K562 (cell line): ENCODE results near the gene ITGAE. TPM values are rescaled to one million over a fixed set of nuclear protein-coding genes. Genes with fewer than 3 reads are reported as not detected.

Experiments
- ATAC-seq: fragments of 200-7000 bp; cut with Tn5 transposase; 3 replicates; pipeline ENCODE4 v1.9.1; 2020; ENCODE audit warnings: moderate library complexity
- BruUV-seq: library from RNA; stranded (reverse); fragments of 400-500 nt; replicated peaks from 2 replicates; lab custom pipeline; 2021; lab: Mats Ljungman, UMichigan
- CTCF ChIA-PET: fragments of 300-600 bp; formaldehyde crosslinking; extraction: SDS; loops from one replicate; lab custom pipeline; 2021; ENCODE audit warnings: low intra/inter-chr PET ratio; lab: Yijun Ruan, JAX
- POLR2A ChIA-PET: fragments of 300-600, 350-650 bp; sonication (Branson Sonifier 250); formaldehyde crosslinking; extraction: SDS; loops from one replicate; lab custom pipeline; 2021; ENCODE audit warnings: antibody characterized with exemption, inconsistent platforms; lab: Yijun Ruan, JAX
- DNase-seq, 4 experiments: peaks; one replicate each; pipeline versions ENCODE4 v3.0.0 to v3.0.0-alpha.2; 2011 to 2018; ENCODE audit warnings: low spot score in 3 of 4, mixed read lengths in 3 of 4; ENCODE audit errors: extremely low read depth in 1 of 4
- FAIRE-seq: peaks from 2 replicates; lab custom pipeline; 2011; peaks lifted over from hg19 to GRCh38; lab: Jason Lieb, UNC
- H2AFZ ChIP-seq: 2 replicates; pipeline ENCODE4 v1.6.0; 2011; ENCODE audit warnings: low read depth, low read length, control low read depth, inconsistent platforms
- H3K27ac ChIP-seq: fragments of 200-600 bp; 3 replicates; pipeline ENCODE4 v1.8.0; 2011; ENCODE audit warnings: low read depth, mild to moderate bottlenecking, control low read depth, inconsistent platforms, low read length, moderate library complexity, mixed read lengths; ENCODE audit errors: extremely low read depth
- H3K27me3 ChIP-seq, 2 experiments: fragments of 300-600 bp in 1 of 2; 2 replicates in 1 of 2; 3 replicates in 1 of 2; pipeline versions ENCODE4 v1.6.0 to v1.8.0; 2011; ENCODE audit warnings: inconsistent platforms in 2 of 2, low read length in 2 of 2, mild to moderate bottlenecking in 1 of 2, mixed read lengths in 1 of 2, moderate library complexity in 1 of 2; ENCODE audit not compliant: control insufficient read depth in 2 of 2, insufficient read depth in 2 of 2
- H3K36me3 ChIP-seq: fragments of 300-600 bp; 3 replicates; pipeline ENCODE4 v1.8.0; 2011; ENCODE audit warnings: mild to moderate bottlenecking, low read length, inconsistent platforms; ENCODE audit not compliant: control insufficient read depth, insufficient read depth
- H3K4me1 ChIP-seq, 2 experiments: fragments of 200-600 bp in 1 of 2; replicated peaks in 1 of 2; 2 replicates in 1 of 2; 3 replicates in 1 of 2; pipeline versions ENCODE4 v1.5.1 to v1.8.0; 2011; ENCODE audit warnings: inconsistent platforms in 2 of 2, low read length in 2 of 2, mild to moderate bottlenecking in 1 of 2, mixed read lengths in 1 of 2, moderate library complexity in 1 of 2; ENCODE audit not compliant: control insufficient read depth in 2 of 2, insufficient read depth in 2 of 2
- H3K4me2 ChIP-seq: 2 replicates; pipeline ENCODE4 v1.6.1; 2011; ENCODE audit warnings: low read length, control low read depth, inconsistent platforms, mixed read lengths; ENCODE audit not compliant: insufficient read depth
- H3K4me3 ChIP-seq: fragments of 200-600 bp; sonication (generic), shearing (Covaris generic); 2 replicates; pipeline ENCODE4 v1.5.1; 2016; ENCODE audit warnings: control low read depth, inconsistent platforms
- H3K79me2 ChIP-seq: fragments of 200-600 bp; 3 replicates; pipeline ENCODE4 v1.8.0; 2011; ENCODE audit warnings: low read length, inconsistent platforms; ENCODE audit not compliant: control insufficient read depth, insufficient read depth
- H3K9ac ChIP-seq, 2 experiments: 2 replicates each; pipeline versions ENCODE4 v1.6.0 to v1.6.1; 2011; ENCODE audit warnings: low read depth in 2 of 2, low read length in 2 of 2, control low read depth in 1 of 2, inconsistent platforms in 1 of 2, mild to moderate bottlenecking in 1 of 2, mixed read lengths in 1 of 2; ENCODE audit not compliant: insufficient read depth in 1 of 2
- H3K9me1 ChIP-seq: one replicate; pipeline ENCODE4 v1.6.0; 2011; ENCODE audit warnings: inconsistent platforms, mild to moderate bottlenecking, low read length, moderate library complexity; ENCODE audit not compliant: control insufficient read depth, insufficient read depth
- H3K9me3 ChIP-seq: replicated peaks from 2 replicates; pipeline ENCODE4 v1.5.1; 2011; ENCODE audit warnings: low read depth, low read length, inconsistent platforms; ENCODE audit not compliant: control insufficient read depth, insufficient read depth
- H4K20me1 ChIP-seq: replicated peaks from 2 replicates; pipeline ENCODE4 v1.6.1; 2011; ENCODE audit warnings: low read length, inconsistent platforms, mixed read lengths; ENCODE audit not compliant: control insufficient read depth, insufficient read depth
- CAMTA2 ChIP-seq: fragments of 250-450 bp; sonication (Bioruptor Pico); conservative IDR thresholded peaks from 2 replicates; pipeline ENCODE4 v1.5.1; 2022
- CREM ChIP-seq: IDR thresholded peaks from 2 replicates; pipeline ENCODE4 v1.6.1; 2014; ENCODE audit warnings: antibody characterized with exemption, low read depth
- ETV5 ChIP-seq: sonication (generic); formaldehyde crosslinking; IDR thresholded peaks from 2 replicates; pipeline ENCODE4 v1.4.0; 2020; ENCODE audit warnings: low read depth, mild to moderate bottlenecking, missing genetic modification reagents
- KDM1A ChIP-seq, 2 experiments: fragments of 450-650 bp; IDR thresholded peaks; 2 replicates each; pipeline ENCODE4 v1.6.1; 2016; ENCODE audit warnings: mild to moderate bottlenecking in 2 of 2
- MCM7 ChIP-seq, 2 experiments: fragments of 450-650 bp; IDR thresholded peaks; 2 replicates each; pipeline ENCODE4 v1.6.1; 2016 to 2018
- PRPF4 ChIP-seq: fragments of 200-400 bp; formaldehyde crosslinking; IDR thresholded peaks from one replicate; pipeline ENCODE4 v1.6.1; 2017; ENCODE audit warnings: low read length, low read depth, mild to moderate bottlenecking; ENCODE audit not compliant: insufficient read depth, poor library complexity, severe bottlenecking
- PYGO2 ChIP-seq: fragments of 450-650 bp; IDR thresholded peaks from 2 replicates; pipeline ENCODE4 v1.6.1; 2016; ENCODE audit warnings: mild to moderate bottlenecking, missing genetic modification characterization, moderate library complexity, missing compliant biosample characterization
- RUNX1 ChIP-seq: sonication (generic); IDR thresholded peaks from 2 replicates; pipeline ENCODE4 v1.6.1; 2016; ENCODE audit warnings: antibody characterized with exemption, low read depth
- ZBTB49 ChIP-seq: sonication (generic); formaldehyde crosslinking; IDR thresholded peaks from 2 replicates; pipeline ENCODE4 v1.8.0; 2022; ENCODE audit warnings: missing genetic modification reagents, mild to moderate bottlenecking, borderline replicate concordance
- ZNF121 ChIP-seq: sonication (generic); formaldehyde crosslinking; conservative IDR thresholded peaks from 2 replicates; pipeline ENCODE4 v1.8.0; 2022; ENCODE audit warnings: missing genetic modification reagents
- ZNF165 ChIP-seq: fragments of 250-450 bp; sonication (Bioruptor Pico); IDR thresholded peaks from 2 replicates; pipeline ENCODE4 v1.4.0; 2020; ENCODE audit warnings: borderline replicate concordance
- WGBS: fragments of 100-300 bp; shearing (Covaris generic); methylation state at CpG from one replicate; pipeline ENCODE4 v1.1.6; 2016; ENCODE audit warnings: low coverage, mixed read lengths; ENCODE audit not compliant: insufficient coverage; ENCODE audit errors: missing lambda C conversion rate; 5-methylcytosine and 5-hydroxymethylcytosine counted together
- in situ Hi-C: fragments of 300-500 bp; cut with MboI; formaldehyde crosslinking; loops from 4 replicates; pipeline ENCODE4 v1.15.0; 2018; ENCODE audit warnings: inconsistent platforms, mixed read lengths
- intact Hi-C: fragments of 100-400 bp; cut with micrococcal nuclease; formaldehyde crosslinking; loops from 2 replicates; pipeline ENCODE4 v1.14.2; 2022
- polyA plus RNA-seq, 8 experiments: library from polyadenylated mRNA; depleted of rRNA in 4 of 8; stranded (reverse) in 5 of 8; unstranded in 3 of 8; fragments of >200 nt; fragmentation: Nextera tagmentation in 2 of 8; fragmentation: Illumina TruSeq in 1 of 8; extraction: Ambion mirVana in 2 of 8; extraction: Trizol in 1 of 8; gene quantifications; 2 replicates each; pipeline versions ENCODE4 v1.2.1 to v1.2.3, GENCODE V29; 2011 to 2014; ENCODE audit warnings: inconsistent platforms in 1 of 8, missing spikeins in 1 of 8
- total RNA-seq, 7 experiments: library from RNA; depleted of rRNA in 6 of 7; stranded (reverse); fragments of >200 nt in 6 of 7; fragmentation: Illumina TruSeq in 2 of 7; extraction: Trizol in 2 of 7; gene quantifications; 2 replicates each; pipeline versions ENCODE4 v1.2.1 to v1.2.3, GENCODE V29; 2011 to 2021; ENCODE audit warnings: low replicate concordance in 1 of 7

Gene ITGAE
- total and polyA plus RNA-seq, 9 of the 15 experiments (the other 6 are each of a cell fraction or from before 2014, with no cell fraction given), result 14.8 to 160 (median 27.0) TPM

GRCh38 chr17:3739422-3740124, 61.4 kb downstream of the ITGAE start:
- Histone ChIP-seq H3K4me1 (peaks cover 4 to 10% of the 10 kb centered on the region in 2 experiments; a peak in 2 of 5 replicates), H2AFZ (peak overlapping the region; percentile 44; the same call in 1 of the 2 replicates), H3K79me2 (no peaks in the 10 kb centered on the region), H3K9me1 (no peaks in the 10 kb centered on the region), H3K27ac (no peak overlapping the region), H4K20me1 (no peaks in the 10 kb centered on the region), H3K4me3 (no peak overlapping the region), H3K9ac (no peak overlapping the region), H3K9me3 (no peaks in the 10 kb centered on the region), H3K4me2 (no peak overlapping the region), H3K27me3 (peaks cover under 1 to 10% of the 10 kb centered on the region in 2 experiments; a peak in 4 of 5 replicates), H3K36me3 (no peaks in the 10 kb centered on the region)
- TF ChIP-seq CAMTA2 (CRISPR knock-in tag), result no peak
- no peak for TF ChIP-seq RUNX1
- TF ChIP-seq PYGO2 (tag), result no peak
- no peak for TF ChIP-seq ZNF121 (CRISPR knock-in tag)
- no peak for TF ChIP-seq ZNF165 (CRISPR knock-in tag)
- no peak for TF ChIP-seq CREM
- no peak for TF ChIP-seq PRPF4
- no peak for TF ChIP-seq KDM1A (IDR thresholded peaks at IDR 0.05)
- TF ChIP-seq ZBTB49 (CRISPR knock-in tag), result no peak
- no peak for TF ChIP-seq MCM7 (IDR thresholded peaks at IDR 0.05)
- no peak for TF ChIP-seq ETV5 (CRISPR knock-in tag)
- CTCF ChIA-PET, result interaction anchor here (1.2 kb wide), 1 partner anchor 88 kb away, joined by 3 read pairs; no protein-coding TSS in a partner anchor
- no TSS peak for BruUV-seq
- in situ Hi-C loops (no loop called here), intact Hi-C loops (loop anchor here (10.0 kb wide), 2 partner anchors 165 to 335 kb away; no protein-coding TSS in a partner anchor)
- 42% methylated on average over 11 of the region's 16 CpGs for WGBS
- DNase-seq, result no peak
- no peak for FAIRE-seq
- POLR2A ChIA-PET, result interaction anchor here (0.7 to 1.1 kb wide), 3 partner anchors 8 to 16 kb away, joined by 3 to 4 read pairs (median 3); partner anchors contain the start of gene HASPIN
- peak; percentile 21; the same call in 1 of the 3 replicates for ATAC-seq
